GM06990 (cell line): ENCODE data around the gene RNF181.
"Not testable (repeated sequence)": the region's sequence is repeated elsewhere in the genome, so short reads cannot be mapped to it uniquely, and the experiment has no call there.

ENCODE experiments used
- DNase-seq: peaks from one replicate; pipeline ENCODE4 v3.0.0-alpha.2; 2011; ENCODE audit not compliant: insufficient read length; ENCODE audit errors: extremely low read depth
- H3K27me3 ChIP-seq: replicated peaks from 2 replicates; pipeline ENCODE4 v1.6.0; 2011; ENCODE audit warnings: low read length; ENCODE audit not compliant: control insufficient read depth, insufficient read depth
- H3K36me3 ChIP-seq: 2 replicates; pipeline ENCODE4 v1.5.1; 2011; ENCODE audit warnings: low read length; ENCODE audit not compliant: control insufficient read depth, insufficient read depth
- H3K4me3 ChIP-seq: replicated peaks from 2 replicates; pipeline ENCODE4 v1.5.1; 2011; ENCODE audit warnings: low read depth, mild to moderate bottlenecking, control low read depth, low read length
- CTCF ChIP-seq: IDR thresholded peaks from 2 replicates; pipeline ENCODE4 v1.5.1; 2011; ENCODE audit warnings: low read length, control low read depth, mild to moderate bottlenecking, inconsistent platforms; ENCODE audit not compliant: insufficient read depth, poor library complexity, severe bottlenecking

RNF181 gene

GRCh38 chr2:85611705-85612587, 16.4 kb downstream of the RNF181 start, which contains the start of gene C2orf68:
Gene C2orf68, minus strand, starts transcription at chr2:85612066. Its CDS starts 82 bp downstream, at chr2:85611984.
- no peak for TF ChIP-seq CTCF
- Histone ChIP-seq H3K36me3 (peaks cover 5% of the 10 kb centered on the region), H3K27me3 (no peaks in the 10 kb centered on the region), H3K4me3 (peak within 1 kb of the TSS; percentile 89)
- DNase-seq = peak; percentile 91

- no peak for DNase-seq
- no peak for TF ChIP-seq CTCF
- H3K36me3 ChIP-seq = peaks cover 3% of the 10 kb centered on the region; the same call in 1 of the 2 replicates
- no peaks in the 10 kb centered on the region for H3K27me3 ChIP-seq
- H3K4me3 ChIP-seq = no peak overlapping the region
Measured at GRCh38 chr2:85613717-85614515, 18.4 kb downstream of the RNF181 start.

- not testable (repeated sequence) for H3K4me3 ChIP-seq, H3K27me3 ChIP-seq, H3K36me3 ChIP-seq, DNase-seq
Measured at GRCh38 chr2:85614757-85615156, 19.2 kb downstream of the RNF181 start.

GRCh38 chr2:85615413-85615728, 19.8 kb downstream of the RNF181 start:
- no peak for TF ChIP-seq CTCF
- no peaks in the 10 kb centered on the region for H3K27me3 ChIP-seq
- no peak for DNase-seq
- H3K36me3 ChIP-seq = no peaks in the 10 kb centered on the region; the same call in 1 of the 2 replicates
- no peak overlapping the region for H3K4me3 ChIP-seq

GRCh38 chr2:85617723-85618122, 22.2 kb downstream of the RNF181 start:
- not testable (repeated sequence) for H3K36me3 ChIP-seq, H3K4me3 ChIP-seq, H3K27me3 ChIP-seq, DNase-seq

- TF ChIP-seq CTCF = no peak
- DNase-seq = no peak
- Histone ChIP-seq H3K36me3 (peaks cover 9% of the 10 kb centered on the region), H3K27me3 (no peaks in the 10 kb centered on the region), H3K4me3 (no peak overlapping the region)
Measured at GRCh38 chr2:85619617-85620016, 24.1 kb downstream of the RNF181 start.
